ENCODE data around the gene FHIT.
"Not testable (repeated sequence)": the region's sequence is repeated elsewhere in the genome, so short reads cannot be mapped to it uniquely, and the experiment has no call there.

FHIT gene

GRCh38 chr3:61108247-61109019 lies 142.8 kb downstream of the FHIT start:
- DNase-seq, result no peak

GRCh38 chr3:61094608-61095007 lies 156.6 kb downstream of the FHIT start:
- no peak for DNase-seq

GRCh38 chr3:61093364-61093763 lies 157.9 kb downstream of the FHIT start:
- no peak for DNase-seq

- no peak for DNase-seq
Measured at GRCh38 chr3:61092870-61093269, 158.4 kb downstream of the FHIT start.

GRCh38 chr3:61090389-61091169 lies 160.7 kb downstream of the FHIT start:
- DNase-seq, result no peak

- DNase-seq, result no peak
Measured at GRCh38 chr3:61087465-61087864, 163.8 kb downstream of the FHIT start.

GRCh38 chr3:61081554-61081953 lies 169.7 kb downstream of the FHIT start:
- DNase-seq, result no peak

- no peak for DNase-seq
Measured at GRCh38 chr3:61080737-61081445, 170.4 kb downstream of the FHIT start.

- DNase-seq, result no peak
Measured at GRCh38 chr3:61078048-61078752, 173.1 kb downstream of the FHIT start.

GRCh38 chr3:61077551-61077950 lies 173.7 kb downstream of the FHIT start:
- no peak for DNase-seq

GRCh38 chr3:61074783-61075182 lies 176.5 kb downstream of the FHIT start:
- DNase-seq, result no peak

GRCh38 chr3:61073566-61074165 lies 177.6 kb downstream of the FHIT start:
- DNase-seq, result no peak

GRCh38 chr3:61068084-61068483 lies 183.2 kb downstream of the FHIT start:
- no peak for DNase-seq

GRCh38 chr3:61066800-61067199 lies 184.5 kb downstream of the FHIT start:
- DNase-seq, result no peak

GRCh38 chr3:61066222-61066621 lies 185.0 kb downstream of the FHIT start:
- DNase-seq, result not testable (repeated sequence)

GRCh38 chr3:61065451-61066011 lies 185.7 kb downstream of the FHIT start:
- DNase-seq, result no peak

- no peak for DNase-seq
Measured at GRCh38 chr3:61061092-61061723, 190.0 kb downstream of the FHIT start.

- DNase-seq, result no peak
Measured at GRCh38 chr3:61060411-61060861, 190.8 kb downstream of the FHIT start.

- no peak for DNase-seq
Measured at GRCh38 chr3:61058836-61059235, 192.4 kb downstream of the FHIT start.

GRCh38 chr3:61057464-61057863 lies 193.8 kb downstream of the FHIT start:
- no peak for DNase-seq

- peak; percentile 3 for DNase-seq
Measured at GRCh38 chr3:61055447-61055846, 195.8 kb downstream of the FHIT start.

Data from fibroblast of skin of right quadriceps (primary cell).